Hematopoietic multipotent progenitor cell treated with erythropoietin and hydrocortisone succinate and interleukin-3 and kit ligand, for 17 days (in vitro differentiated cells): ENCODE measurements around the gene PRRX2.

Experiments used
- DNase-seq: peaks from one replicate; pipeline ENCODE4 v3.0.0-alpha.2; 2015; ENCODE audit warnings: low spot score

PRRX2 gene

DNA sequence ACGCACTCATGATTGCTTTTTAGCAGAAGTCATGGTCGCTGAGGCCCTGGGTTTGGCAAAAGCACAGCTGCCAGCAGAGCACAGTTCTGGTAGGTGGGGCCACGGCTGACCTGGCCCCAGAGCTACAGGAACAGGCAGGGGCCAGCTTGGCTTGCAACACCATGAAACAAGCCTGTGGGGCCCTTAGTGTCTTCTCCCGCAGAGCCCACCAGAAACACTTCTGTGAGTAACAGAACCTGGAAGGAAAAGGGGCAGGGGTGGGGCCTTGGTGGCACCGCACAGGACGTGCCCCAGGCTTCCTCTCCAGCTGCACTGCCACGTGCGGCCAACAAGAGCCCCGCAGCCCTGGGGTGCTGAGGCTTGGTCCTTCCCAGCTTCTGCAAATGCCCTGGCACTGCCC, 28.3 kb upstream of the PRRX2 start:
- no peak for DNase-seq

DNA sequence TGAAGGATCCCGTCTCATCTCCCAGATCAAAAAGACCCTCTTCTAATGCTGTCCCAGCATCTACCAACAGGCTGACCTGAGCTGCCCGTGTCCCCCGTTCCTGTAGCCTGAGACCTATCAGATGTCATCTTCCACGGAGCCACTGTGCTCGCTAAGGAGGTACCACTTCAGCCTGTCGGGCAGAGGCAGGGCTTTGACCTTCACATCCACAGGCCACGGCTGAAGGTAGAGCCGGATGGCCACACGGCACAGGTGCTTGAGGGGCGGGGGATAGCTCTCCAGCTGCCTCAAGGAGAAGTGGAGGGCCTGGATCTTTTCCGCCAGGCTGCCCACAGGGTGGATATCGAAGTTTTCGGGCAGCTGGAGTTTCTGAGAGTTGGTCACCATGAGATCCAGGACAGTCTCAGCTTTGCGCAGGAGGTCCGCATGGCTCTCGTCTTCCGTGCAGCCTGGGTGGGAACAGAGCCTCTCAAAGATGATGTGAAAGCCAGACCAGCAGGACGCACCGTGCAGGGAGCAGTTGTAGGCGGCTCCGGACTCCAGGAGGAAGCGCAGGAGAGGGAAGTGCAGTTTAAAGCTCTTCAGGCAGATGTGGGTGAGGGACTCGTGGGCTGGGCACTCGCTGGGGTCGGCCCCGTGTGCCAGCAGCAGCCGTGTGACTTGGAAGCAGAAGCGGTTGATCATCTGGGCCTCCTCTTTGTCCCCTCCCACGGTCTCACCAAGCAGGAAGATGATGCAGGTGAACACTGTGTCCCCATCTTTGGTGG, 27.6 kb upstream of the PRRX2 start:
- DNase-seq: no peak

DNA sequence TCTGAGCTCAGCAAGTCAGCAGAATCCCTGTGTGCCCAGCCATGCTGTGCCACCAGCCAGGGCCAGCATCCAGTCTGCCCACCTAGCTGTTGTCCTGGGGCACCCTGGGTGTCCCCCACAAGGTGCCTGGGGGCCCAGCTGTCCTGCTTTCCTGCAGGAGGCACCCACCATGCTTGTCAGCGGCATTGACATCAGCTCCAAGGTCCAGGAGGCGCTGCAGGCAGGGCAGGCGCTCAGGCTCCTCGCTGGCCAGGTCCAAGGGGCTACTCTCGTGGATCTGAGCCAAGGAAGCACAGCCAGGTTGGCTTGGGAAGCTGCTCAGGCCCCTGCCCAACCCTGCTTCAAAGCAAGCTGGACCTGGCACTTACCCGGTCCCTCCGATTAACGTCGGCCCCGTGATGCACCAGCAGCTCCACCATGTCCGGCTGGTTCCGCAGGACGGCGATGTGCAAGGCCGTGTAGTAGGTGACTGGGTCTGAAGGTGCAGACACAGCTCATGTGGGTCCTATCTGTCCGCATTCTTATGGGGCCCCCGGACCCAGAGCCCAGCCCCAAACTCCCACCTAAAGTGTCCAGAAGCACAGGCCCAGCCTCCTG, 26.3 kb upstream of the PRRX2 start:
- no peak for DNase-seq

DNA sequence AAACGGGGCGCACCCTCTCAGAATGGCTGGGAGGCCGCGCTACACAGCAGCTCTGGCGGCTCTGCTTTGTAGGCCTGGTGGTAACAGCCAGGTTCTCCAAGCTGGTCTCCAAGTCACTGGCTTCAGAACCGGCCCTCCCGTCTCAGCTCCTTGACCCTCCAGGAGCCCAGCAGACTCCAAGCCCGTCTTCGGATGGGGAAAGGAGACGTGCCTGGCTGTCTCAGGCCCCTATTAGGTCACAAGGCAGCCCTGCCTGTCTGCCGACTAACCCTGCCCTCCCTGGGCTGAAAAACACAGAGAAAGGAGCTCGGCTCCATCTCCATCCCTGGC, 25.7 kb upstream of the PRRX2 start:
- DNase-seq: no peak

DNA sequence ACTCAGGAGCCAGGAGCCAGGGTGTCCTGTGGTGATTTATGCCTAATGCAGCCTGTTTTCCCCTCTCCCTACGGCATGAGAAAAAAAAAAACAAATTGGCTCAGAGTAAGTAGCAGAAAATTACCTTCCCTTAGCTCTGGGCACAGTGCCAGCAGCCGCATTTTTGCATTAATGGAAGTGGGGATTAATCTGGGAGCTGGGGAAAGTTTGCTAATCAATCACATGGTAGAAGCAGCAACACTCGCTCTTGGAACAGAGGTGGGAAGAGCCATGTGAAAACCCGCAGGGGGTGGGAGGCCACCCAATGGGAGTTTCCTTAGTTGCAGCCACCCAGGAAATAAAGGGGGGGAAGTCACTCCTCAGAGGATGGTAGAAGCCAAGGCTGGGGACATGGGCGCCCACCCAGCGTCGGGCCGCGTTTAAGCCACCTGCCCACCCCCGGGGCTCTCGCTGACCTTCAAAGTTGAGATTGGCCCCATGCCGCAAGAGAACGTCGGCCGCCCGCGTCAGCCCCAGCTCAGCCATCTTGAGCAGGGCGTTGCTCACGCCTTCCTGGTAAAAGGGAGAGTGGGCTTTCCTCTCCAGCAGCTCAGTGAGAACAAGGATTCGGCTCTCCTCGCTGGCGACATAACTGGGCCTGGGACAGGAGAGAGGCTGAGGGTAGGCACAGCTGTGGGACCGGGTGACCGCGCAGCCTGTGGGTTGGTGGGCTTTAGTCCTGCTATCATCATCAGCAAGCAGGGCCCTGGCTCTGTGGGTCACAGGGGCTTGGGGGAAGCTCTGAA, 25.2 kb upstream of the PRRX2 start:
- no peak for DNase-seq

DNA sequence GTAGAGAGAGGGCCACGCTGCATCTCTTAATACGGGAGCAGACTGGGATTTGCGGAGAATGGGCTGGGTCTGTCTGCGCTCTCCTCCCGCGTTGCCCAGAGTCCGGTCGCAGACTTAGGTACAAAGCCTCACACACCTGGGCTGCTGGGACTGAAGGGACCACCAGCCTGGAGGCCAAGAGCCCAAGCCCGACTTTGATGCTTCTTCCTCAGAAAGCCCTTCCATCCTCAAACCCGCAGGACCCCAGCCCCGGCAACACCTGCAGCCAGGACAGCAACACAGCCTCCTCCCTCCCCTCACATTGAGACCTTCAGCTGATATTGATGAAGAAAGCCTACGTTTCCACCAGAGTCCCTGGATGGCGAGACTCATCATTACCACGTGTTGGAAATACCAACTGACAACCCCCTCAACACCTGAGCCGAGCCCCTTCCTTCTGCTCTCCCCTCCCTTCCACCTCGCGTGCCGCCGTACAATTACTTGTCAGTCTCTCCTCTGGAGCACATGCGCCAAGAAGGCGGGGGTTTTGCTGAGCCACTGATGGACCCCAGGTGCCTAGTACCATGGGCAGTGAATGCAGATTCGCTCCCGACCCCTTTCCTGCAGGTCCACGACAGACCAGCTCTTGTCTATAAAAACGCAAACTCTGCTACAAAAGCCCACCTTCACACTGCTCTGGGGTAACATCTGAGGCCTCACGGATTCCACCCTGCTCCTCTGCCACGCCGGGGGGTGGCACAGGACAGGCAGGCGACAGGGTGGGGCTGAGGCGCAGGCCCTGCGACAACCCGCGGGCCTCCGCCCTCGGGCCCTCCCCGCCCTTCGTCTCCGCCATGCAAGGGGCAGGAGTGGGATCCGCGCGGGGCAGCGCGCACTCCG, 24.3 kb upstream of the PRRX2 start:
- no peak for DNase-seq

DNA sequence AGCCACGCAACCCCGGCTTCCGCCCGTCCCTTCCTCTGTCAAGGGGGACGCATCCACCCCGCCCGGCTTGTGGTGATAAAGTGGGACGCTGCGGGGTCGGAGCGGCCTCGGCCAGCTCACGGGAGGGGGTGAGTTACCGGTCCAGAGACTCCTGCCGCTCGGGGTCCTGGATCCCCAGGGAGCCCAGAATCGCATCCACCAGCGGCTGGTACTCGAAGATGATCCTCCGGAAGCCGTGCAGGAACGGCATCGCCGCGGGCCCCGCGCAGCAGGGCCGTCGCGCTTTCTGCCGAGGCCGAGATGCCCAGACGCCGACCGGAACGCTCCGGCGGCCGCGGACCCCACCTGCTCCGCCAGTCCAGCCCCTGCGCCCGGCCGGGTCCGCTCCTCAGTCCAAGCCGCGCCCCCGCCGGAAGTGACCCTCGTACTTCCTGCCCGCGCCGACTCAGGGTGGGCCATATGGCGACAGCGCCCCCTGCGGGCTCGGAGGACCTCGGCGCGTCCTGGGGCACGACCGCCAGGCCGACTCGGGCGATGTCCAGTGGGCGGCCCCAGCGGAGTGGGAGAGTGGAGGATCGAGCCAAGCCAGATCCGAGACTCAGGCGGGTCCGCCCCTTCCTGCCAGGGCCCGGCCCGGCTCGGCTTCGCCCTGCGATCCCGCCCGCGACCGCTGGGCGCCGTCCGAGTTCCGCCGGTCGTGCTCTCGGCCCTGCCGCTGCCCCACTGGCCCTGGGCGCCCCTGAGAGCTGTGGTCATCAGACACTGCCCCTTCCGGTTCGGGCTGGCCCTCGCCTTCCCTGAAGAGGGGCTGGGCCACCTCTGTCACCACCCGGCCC, 23.5 kb upstream of the PRRX2 start, which contains the start of gene ASB6:
ASB6 (minus strand) TSS at position 402 of the 836 bp plus-strand sequence; CDS start at position 250, 152 bp downstream.
- peak; percentile 99 for DNase-seq

DNA sequence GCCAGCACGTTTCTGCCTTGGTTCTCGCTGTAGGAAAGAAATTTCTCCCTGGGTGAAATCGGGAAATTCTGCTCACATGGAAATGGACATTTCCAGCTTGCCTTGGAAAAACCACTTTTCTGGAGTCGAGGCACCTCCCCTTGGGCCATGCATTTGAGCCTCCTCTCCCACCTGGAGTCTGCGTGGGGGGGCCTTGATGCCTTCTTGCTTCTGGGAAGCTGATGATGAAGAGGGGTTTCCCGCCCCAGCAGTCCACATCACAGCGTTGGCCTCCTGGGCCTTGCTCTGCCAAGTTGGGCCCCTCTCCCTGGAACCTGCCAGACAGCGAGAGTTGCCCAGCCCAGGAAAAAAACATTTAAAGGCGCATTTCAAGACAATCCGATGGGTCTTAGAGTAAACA, 21.7 kb upstream of the PRRX2 start:
- DNase-seq: no peak

DNA sequence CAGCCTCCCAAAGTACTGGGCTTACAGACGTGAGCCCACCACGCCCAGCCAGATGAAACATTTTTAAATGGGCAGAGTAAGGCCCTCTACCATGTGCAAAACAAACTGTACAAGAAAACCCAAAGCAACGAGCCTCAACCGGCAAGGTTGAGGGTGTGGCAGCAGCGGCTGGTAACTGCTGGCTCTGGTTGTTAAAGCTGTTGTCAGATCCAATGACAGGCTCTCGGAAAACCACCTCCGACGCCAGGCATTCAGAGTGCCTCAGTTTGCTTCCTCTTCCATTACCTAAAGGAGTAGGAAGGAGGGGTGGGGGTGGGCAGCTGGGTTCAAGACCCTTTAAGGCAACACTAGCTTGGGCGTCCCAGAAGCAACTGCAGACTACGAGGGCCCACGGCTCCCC, 21.1 kb upstream of the PRRX2 start:
- DNase-seq: no peak

DNA sequence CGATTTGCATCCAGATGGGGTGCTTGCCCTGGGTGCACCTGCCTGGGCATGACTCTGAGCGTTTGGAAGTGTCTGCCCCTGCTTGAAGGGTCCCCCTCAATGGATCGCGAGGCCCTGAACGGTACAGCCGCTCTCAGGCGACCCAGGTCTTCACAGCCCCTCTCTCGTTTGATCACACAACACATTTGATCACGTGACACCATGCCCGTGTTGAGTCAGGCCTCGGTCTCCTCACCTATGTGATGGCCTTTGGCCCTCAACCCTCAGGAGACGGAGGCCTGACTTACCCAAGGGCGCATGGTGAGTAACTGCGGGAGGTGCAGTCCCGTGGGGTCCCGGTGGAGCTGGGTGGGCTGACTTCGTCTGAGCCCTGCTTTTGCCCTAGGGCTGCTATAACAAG, 20.5 kb upstream of the PRRX2 start:
- no peak for DNase-seq

DNA sequence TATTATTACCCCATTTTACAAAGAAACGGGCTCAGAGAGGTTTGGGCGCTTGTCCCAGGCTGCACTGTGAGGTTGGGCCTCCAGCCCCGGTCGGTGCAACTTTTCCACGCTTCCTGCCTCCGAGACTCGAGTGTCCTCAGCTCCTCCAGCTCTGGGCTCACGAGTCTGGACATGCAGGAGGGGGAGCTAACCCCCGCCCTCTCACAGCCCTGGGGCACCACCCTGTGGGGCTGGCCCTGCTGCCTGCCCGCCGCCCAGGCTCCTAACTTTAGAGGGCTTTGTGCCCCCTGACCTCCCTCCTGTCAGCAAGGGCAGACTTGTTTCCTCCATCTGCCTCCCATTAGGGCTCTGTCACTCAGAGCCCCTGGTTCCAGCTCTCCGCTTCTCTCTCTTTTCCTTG, 19.2 kb upstream of the PRRX2 start:
- no peak for DNase-seq

DNA sequence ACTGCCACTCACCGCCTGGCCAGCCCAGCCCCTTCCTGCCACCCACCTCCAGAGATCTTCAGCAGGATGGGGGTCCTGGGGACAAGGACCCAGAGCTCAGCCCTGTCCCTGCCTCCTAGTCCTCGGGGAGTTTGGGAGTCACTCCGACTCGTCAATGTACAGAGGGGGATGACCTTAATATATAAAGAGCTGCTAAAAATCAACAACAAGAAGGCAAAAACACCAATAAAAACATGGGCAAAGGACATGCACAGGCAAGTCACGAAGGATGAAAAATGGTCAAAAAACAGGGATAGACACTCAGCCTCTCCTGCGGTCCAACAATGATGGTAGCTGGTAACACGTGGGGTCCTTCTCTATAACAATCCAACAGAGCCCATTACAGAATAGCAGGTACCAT, 18.8 kb upstream of the PRRX2 start:
- no peak for DNase-seq

DNA sequence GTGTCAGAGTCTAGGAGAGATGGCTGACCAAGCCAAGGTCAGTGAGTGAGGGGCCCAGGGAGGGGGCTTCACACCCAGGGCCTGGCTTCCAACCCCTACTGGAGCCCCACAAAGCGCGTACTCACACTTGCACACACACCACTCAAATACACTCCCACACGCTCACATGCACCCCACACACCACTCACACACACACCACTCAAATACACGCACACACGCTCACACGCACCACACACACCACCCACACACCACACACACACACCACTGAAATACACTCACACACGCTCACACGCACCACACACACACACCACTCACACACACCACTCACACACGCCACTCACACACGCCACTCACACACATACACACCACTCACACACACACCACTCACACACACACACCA, 17.8 kb upstream of the PRRX2 start:
- DNase-seq: no peak

DNA sequence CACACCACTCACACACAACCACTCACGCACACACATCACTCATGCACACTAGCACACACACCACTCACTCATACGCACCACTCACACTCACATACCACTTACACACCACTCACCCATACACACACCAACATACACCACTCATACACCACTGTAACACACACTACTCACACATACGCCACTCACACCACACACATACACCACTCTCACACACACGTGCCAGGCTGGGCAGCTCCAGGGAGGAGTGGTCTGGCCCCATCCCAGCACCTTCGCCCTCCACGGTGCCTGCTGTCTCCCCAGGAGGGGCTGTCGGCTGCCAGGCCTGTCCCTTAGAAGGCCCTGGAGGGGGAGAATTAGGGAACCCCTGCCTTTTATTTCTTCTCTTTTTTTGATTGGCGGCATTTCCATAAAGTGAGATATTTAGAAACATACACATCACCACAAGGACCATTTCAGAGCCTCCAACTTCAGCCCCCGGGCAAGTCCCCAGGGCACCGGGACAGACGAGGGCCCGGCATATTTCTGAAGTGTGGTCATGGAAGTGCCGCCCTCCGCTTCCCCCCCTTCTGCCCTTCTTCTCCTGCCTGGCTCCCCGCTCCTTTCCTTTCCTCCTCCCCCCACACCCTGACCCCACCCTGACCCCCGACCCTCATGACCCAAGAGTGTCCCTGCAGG, 17.2 kb upstream of the PRRX2 start:
- DNase-seq: no peak

DNA sequence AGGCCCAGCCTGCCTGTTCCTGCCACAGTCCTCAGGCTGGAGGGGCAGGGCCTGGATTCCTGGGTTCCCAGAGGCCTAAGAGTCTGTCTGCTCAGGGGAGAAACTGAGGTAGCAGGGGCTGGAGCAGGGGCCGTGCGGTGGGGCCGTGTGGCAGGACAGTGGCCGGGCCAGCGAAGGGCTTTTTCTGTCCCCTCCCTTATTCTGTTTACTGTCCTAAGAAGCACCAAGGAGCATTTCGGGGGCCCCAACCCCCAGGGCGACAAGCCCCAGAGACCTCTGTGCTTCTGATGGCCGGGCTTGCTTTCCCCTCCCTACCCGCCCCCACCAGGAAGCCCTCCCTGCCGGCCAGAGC, 16.7 kb upstream of the PRRX2 start:
- DNase-seq: no peak

DNA sequence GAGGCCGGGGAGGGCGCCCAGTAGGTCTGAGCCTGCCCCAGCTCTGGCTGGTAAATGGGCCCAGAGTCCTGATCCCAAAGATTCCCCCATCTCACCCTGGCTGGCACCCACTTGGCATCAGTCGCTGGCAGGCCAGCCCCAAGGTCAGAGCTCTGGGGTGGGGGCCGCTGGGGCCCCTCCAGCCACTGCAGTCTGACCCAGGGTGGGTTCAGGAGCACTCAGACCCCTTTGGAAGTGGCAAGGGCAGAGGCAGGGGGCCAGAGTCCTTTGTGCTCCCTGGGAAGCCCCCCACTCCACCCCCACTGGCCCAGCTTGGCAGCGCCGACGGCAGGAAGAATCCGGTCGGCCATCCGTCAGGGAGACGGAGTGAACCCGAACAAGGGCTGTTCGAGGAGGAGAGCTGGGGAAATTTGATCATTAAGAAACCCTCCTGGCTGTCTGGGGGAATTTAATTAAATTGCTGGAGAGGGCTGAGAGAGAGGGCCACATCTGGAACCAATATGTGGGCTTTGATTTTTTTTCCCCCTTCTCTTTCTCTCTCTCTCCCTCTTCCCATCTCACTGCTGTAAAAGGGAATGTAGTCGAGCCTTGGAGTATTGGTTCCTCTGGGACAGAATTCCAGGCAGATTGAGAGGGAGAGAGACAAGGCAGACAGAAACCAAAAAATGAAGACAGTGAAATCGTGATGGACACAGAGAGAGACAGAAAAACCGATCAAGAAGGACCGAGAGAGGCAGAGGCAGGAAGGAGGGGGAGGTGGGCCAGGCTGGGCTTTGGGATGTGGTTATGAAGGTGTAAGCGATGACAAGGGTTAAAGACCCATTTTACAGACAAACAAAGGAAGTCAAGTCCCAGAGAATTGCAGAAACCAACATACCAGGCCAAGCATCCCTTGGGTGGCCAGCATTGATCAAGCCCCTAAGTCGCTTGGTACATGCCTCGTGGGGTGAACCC, 15.4 kb upstream of the PRRX2 start:
- DNase-seq: no peak

DNA sequence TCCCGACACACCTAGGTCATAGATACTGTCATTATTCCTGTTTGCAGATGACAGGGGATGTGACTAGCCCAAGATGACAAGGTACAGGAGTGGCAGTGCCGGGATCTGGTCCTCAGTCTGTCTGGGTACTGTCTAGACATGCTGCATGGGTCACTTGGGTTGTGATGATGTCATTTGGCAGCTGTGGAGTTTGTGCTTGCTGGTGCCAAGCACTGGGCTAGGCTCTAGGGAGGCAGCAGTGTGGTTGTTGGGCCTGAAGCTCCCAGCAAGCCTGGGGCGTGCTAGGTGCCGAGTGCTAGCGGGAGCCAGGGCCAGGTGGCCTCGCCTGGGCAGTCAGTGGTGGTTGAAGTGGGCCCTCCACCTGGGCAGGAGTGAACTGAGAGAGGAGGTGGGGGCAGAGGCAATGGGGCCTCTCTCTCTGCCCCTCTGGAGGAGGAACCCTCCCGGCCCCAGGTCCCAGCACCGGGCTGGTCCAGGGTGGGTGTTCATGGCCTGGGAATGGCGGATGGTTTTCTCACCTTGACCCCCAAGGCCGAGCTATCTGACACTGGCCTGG, 14.7 kb upstream of the PRRX2 start:
- DNase-seq: no peak

DNA sequence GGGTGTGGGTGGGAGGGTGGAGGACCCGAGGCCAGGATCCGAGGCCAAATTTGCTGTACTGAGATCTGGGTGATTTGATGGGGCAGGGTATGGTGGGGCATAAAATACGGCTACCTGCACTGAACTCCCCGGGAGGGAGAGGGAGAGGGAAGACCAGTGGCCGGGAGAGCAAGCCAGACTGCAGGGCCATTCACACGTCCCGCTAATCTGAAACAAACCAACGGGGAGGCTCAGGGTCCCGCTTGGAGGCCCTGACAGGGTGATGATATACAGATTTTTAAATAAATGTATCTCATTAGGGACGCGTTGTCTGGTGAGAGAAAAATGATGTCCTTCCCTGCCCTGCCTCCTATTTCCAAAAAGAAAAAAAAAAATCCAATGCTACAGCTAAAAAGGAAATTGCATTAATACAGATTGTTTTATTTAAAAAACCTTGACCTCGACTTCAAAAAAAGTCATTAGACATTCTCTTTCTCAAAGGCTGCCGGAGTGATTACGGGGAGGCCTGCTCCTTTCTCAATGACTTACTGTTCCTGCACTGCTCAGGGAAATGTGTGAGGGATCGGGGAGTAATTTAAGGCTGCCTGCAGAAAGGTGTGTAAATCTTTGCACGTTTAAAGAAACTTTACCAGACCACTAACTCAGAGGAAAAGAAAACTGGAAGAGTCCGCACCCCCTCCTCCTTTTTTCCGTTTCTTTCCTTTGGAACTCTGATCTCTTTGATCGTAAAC, 11.5 kb upstream of the PRRX2 start:
- DNase-seq: no peak

DNA sequence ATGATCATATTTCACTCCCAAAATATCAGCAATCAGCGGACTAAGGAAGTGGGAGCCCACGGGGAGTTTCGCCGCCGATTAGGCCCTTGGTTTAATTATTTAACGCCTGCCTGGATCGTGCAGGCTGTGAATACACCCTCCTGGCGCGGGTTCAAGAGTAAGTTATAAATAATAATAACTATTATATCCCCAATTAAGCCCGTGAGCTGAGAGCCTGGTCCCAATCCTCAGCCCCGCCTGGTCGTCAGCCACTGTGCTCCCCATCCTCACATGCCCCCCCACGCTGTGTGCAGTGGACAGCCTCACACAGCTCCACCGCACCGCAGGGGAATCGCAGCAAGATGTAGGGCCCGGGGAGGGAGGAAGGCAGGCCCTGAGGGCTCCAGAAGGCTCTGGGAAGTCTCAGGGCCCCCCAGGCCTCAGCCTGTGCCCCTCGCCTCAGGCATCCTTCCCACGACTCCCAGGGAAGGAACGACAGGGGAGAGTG, 10.8 kb upstream of the PRRX2 start:
- DNase-seq: no peak
